ENCODE results near the gene LIPC.

DNA sequence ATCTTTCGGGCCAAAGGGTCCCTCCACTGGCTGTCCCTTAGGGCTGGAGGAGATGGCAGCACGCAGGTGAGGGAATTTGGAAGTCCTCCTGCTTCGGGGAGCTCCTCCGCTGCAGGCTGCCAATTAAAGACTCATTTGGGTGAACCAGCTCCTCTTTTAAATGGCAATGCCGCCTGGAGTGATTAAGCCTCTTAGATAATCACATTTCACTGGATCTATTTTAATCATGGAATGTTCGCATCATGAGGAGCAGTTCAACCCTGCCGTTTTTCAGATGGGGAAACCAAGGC is 117.9 kb downstream of the LIPC start:
- TF ChIP-seq, protein P1, sequence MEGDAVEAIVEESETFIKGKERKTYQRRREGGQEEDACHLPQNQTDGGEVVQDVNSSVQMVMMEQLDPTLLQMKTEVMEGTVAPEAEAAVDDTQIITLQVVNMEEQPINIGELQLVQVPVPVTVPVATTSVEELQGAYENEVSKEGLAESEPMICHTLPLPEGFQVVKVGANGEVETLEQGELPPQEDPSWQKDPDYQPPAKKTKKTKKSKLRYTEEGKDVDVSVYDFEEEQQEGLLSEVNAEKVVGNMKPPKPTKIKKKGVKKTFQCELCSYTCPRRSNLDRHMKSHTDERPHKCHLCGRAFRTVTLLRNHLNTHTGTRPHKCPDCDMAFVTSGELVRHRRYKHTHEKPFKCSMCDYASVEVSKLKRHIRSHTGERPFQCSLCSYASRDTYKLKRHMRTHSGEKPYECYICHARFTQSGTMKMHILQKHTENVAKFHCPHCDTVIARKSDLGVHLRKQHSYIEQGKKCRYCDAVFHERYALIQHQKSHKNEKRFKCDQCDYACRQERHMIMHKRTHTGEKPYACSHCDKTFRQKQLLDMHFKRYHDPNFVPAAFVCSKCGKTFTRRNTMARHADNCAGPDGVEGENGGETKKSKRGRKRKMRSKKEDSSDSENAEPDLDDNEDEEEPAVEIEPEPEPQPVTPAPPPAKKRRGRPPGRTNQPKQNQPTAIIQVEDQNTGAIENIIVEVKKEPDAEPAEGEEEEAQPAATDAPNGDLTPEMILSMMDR (IDR thresholded peaks at IDR 0.05) = no peak
- TF ChIP-seq POLR2A (IDR thresholded peaks at IDR 0.05) (no peak), EP300 (IDR thresholded peaks at IDR 0.05) (no peak)

Measured in stomach (tissue), 4 donors.